Subcutaneous abdominal adipose tissue (tissue), 5 donors: ENCODE measurements around the gene EXOSC5.
"Not testable (repeated sequence)": the region's sequence is repeated elsewhere in the genome, so short reads cannot be mapped to it uniquely, and the experiment has no call there.

ENCODE experiments used
- H3K27ac ChIP-seq: one replicate; pipeline ENCODE4 v1.7.0; 2013; ENCODE audit warnings: low read depth, mild to moderate bottlenecking, inconsistent platforms, low read length, moderate library complexity
- H3K27me3 ChIP-seq, 5 donors: one replicate each; pipeline ENCODE4 v1.7.0; 2013; ENCODE audit warnings: low read length in 5 of 5, inconsistent platforms in 1 of 5; ENCODE audit not compliant: control insufficient read depth in 5 of 5, insufficient read depth in 4 of 5
- H3K36me3 ChIP-seq, 5 donors: one replicate each; pipeline ENCODE4 v1.7.0; 2013; ENCODE audit warnings: low read length in 5 of 5; ENCODE audit not compliant: control insufficient read depth in 5 of 5, insufficient read depth in 5 of 5
- H3K4me1 ChIP-seq, 5 donors: one replicate each; pipeline ENCODE4 v1.7.0; 2013; ENCODE audit warnings: low read length in 5 of 5, mild to moderate bottlenecking in 3 of 5, moderate library complexity in 1 of 5; ENCODE audit not compliant: control insufficient read depth in 5 of 5, insufficient read depth in 5 of 5
- H3K4me3 ChIP-seq, 5 donors: one replicate each; pipeline ENCODE4 v1.7.0; 2013; ENCODE audit warnings: low read length in 5 of 5, low read depth in 1 of 5
- H3K9ac ChIP-seq, 5 donors: one replicate each; pipeline ENCODE4 v1.7.0; 2013; ENCODE audit warnings: low read length in 5 of 5, mild to moderate bottlenecking in 4 of 5, moderate library complexity in 3 of 5
- H3K9me3 ChIP-seq, 5 donors: one replicate each; pipeline ENCODE4 v1.7.0; 2013; ENCODE audit warnings: low read length in 5 of 5; ENCODE audit not compliant: control insufficient read depth in 5 of 5
- donor health status: healthy.
- donor health status: healthy.
- donor health status: healthy.
- donor health status: healthy.
- donor health status: healthy.

Gene EXOSC5

GRCh38 chr19:41435936-41436673 lies 38.9 kb upstream of the EXOSC5 start:
- H3K9ac ChIP-seq: no peak overlapping the region
- no peaks in the 10 kb centered on the region for H3K27me3 ChIP-seq
- H3K9me3 ChIP-seq: no peaks in the 10 kb centered on the region
- H3K27ac ChIP-seq: no peak overlapping the region
- no peak overlapping the region for H3K4me3 ChIP-seq
- H3K4me1 ChIP-seq: peaks cover 7 to 16% (median 9%) of the 10 kb centered on the region in 5 donors
- peaks cover 0 to 40% (median 35%) of the 10 kb centered on the region in 5 donors for H3K36me3 ChIP-seq

GRCh38 chr19:41435376-41435775 lies 38.2 kb upstream of the EXOSC5 start:
- not testable (repeated sequence) for H3K9ac ChIP-seq, H3K4me3 ChIP-seq, H3K27me3 ChIP-seq, H3K9me3 ChIP-seq, H3K27ac ChIP-seq
- Histone ChIP-seq H3K36me3 (peaks cover 0 to 46% (median 38%) of the 10 kb centered on the region in 5 donors), H3K4me1 (peaks cover 7 to 18% (median 9%) of the 10 kb centered on the region in 5 donors)

- Histone ChIP-seq H3K27ac (no peak overlapping the region), H3K36me3 (peaks cover 0 to 46% (median 38%) of the 10 kb centered on the region in 5 donors), H3K9me3 (no peaks in the 10 kb centered on the region)
Measured at GRCh38 chr19:41434450-41434849, 37.3 kb upstream of the EXOSC5 start.

GRCh38 chr19:41433171-41433570 lies 36.0 kb upstream of the EXOSC5 start:
- H3K36me3 ChIP-seq: peaks cover 0 to 46% (median 40%) of the 10 kb centered on the region in 5 donors
- H3K4me1 ChIP-seq: peaks cover 0 to 17% (median 5%) of the 10 kb centered on the region in 5 donors
- no peak overlapping the region for H3K4me3 ChIP-seq
- no peaks in the 10 kb centered on the region for H3K9me3 ChIP-seq
- no peak overlapping the region for H3K27ac ChIP-seq
- no peaks in the 10 kb centered on the region for H3K27me3 ChIP-seq
- no peak overlapping the region for H3K9ac ChIP-seq

More at GRCh38 chr19:41434450-41434849, 37.3 kb upstream of the EXOSC5 start:
- no peak overlapping the region for H3K4me3 ChIP-seq
- H3K9ac ChIP-seq: no peak overlapping the region
- no peaks in the 10 kb centered on the region for H3K27me3 ChIP-seq
- H3K4me1 ChIP-seq: peaks cover 3 to 14% (median 6%) of the 10 kb centered on the region in 5 donors

- H3K36me3 ChIP-seq: peaks cover 0 to 38% (median 34%) of the 10 kb centered on the region in 5 donors
- H3K4me3 ChIP-seq: no peak overlapping the region
- peaks cover 3 to 30% (median 16%) of the 10 kb centered on the region in 5 donors for H3K4me1 ChIP-seq
- no peaks in the 10 kb centered on the region for H3K27me3 ChIP-seq
- H3K9ac ChIP-seq: peak overlapping the region in 1 of 5 donors; percentile 20
- no peaks in the 10 kb centered on the region for H3K9me3 ChIP-seq
- no peak overlapping the region for H3K27ac ChIP-seq
Measured at GRCh38 chr19:41431426-41432386, 34.5 kb upstream of the EXOSC5 start.

GRCh38 chr19:41430922-41431321 lies 33.8 kb upstream of the EXOSC5 start:
- Histone ChIP-seq H3K9ac (no peak overlapping the region), H3K27ac (no peak overlapping the region), H3K36me3 (peaks cover 0 to 34% (median 33%) of the 10 kb centered on the region in 5 donors), H3K27me3 (no peaks in the 10 kb centered on the region), H3K9me3 (no peaks in the 10 kb centered on the region), H3K4me1 (peaks cover 3 to 38% (median 24%) of the 10 kb centered on the region in 5 donors), H3K4me3 (no peak overlapping the region)

GRCh38 chr19:41428481-41428859 lies 31.3 kb upstream of the EXOSC5 start:
- peaks cover 0 to 54% (median 51%) of the 10 kb centered on the region in 5 donors for H3K36me3 ChIP-seq
- peak overlapping the region in 2 of 5 donors; percentile 20 to 71 for H3K9ac ChIP-seq
- no peaks in the 10 kb centered on the region for H3K9me3 ChIP-seq
- peaks cover 3 to 47% (median 28%) of the 10 kb centered on the region in 5 donors for H3K4me1 ChIP-seq
- no peak overlapping the region for H3K27ac ChIP-seq
- H3K27me3 ChIP-seq: no peaks in the 10 kb centered on the region
- peak overlapping the region in 3 of 5 donors; percentile 39 to 77 (median 52) for H3K4me3 ChIP-seq

- peaks cover 0 to 53% (median 50%) of the 10 kb centered on the region in 5 donors for H3K36me3 ChIP-seq
- no peaks in the 10 kb centered on the region for H3K9me3 ChIP-seq
- no peak overlapping the region for H3K27ac ChIP-seq
- H3K4me3 ChIP-seq: peak overlapping the region; percentile 39 to 77 (median 62)
- H3K27me3 ChIP-seq: no peaks in the 10 kb centered on the region
- H3K4me1 ChIP-seq: peaks cover 3 to 47% (median 28%) of the 10 kb centered on the region in 5 donors
- H3K9ac ChIP-seq: peak overlapping the region in 3 of 5 donors; percentile 20 to 71 (median 44)
Measured at GRCh38 chr19:41427647-41428480, 30.7 kb upstream of the EXOSC5 start.

- Histone ChIP-seq H3K4me3 (peak within 1 kb of the TSS; percentile 62 to 83 (median 70)), H3K9me3 (no peaks in the 10 kb centered on the region), H3K27me3 (no peaks in the 10 kb centered on the region), H3K36me3 (peaks cover 0 to 53% (median 50%) of the 10 kb centered on the region in 5 donors), H3K9ac (peak within 1 kb of the TSS; percentile 52 to 91 (median 74)), H3K27ac (no peak within 1 kb of the TSS), H3K4me1 (peaks cover 3 to 47% (median 28%) of the 10 kb centered on the region in 5 donors)
Measured at GRCh38 chr19:41426952-41427646, 29.9 kb upstream of the EXOSC5 start, which contains the start of gene B3GNT8. B3GNT8 (minus strand) TSS chr19:41427374; CDS start chr19:41426778, 596 bp downstream.
